Measurements from ENCODE around the gene ZBTB7C. TPM values are rescaled to one million over a fixed set of nuclear protein-coding genes. Genes with fewer than 3 reads are reported as not detected.

ZBTB7C gene
- total RNA-seq, 1 experiment from 2014 or later = 0.33 TPM

DNA sequence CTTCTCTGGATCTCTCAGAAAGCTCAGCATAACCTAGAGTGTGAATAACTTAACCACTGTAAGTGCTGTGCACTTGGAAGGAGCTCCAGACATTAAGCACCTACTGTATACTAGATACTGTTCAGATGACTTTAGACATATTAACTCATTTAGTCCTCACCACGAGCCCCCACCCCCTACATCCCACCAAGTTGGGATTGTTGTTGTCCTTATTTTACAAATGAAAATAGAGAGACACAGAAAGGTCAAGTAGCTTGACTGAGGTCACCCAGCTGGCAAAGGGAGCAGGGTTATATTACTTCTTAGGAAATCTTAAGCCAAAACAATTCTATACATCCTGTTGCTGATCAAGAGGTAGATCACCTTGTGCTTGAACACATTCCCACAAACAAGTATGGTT, 244.5 kb downstream of the ZBTB7C start:
- Histone ChIP-seq H3K4ac (ENCODE audit: low read depth, low read length) (no peak overlapping the region), H3K23me2 (ENCODE audit: insufficient read length, low read depth, low read length, poor library complexity, severe bottlenecking) (peaks cover 9% of the 10 kb centered on the region), H3K4me2 (ENCODE audit: insufficient read depth, insufficient read length, low read length) (no peak overlapping the region), H2AFZ (ENCODE audit: low read length) (no peak overlapping the region), H3K79me1 (ENCODE audit: insufficient read depth, low read depth, low read length, poor library complexity, severe bottlenecking) (no peaks in the 10 kb centered on the region), H3K27ac (ENCODE audit: insufficient read length, low read depth, low read length) (no peak overlapping the region), H3K4me1 (ENCODE audit: insufficient read depth, low read length) (peaks cover 7% of the 10 kb centered on the region; the same call in 1 of the 2 replicates), H2BK20ac (ENCODE audit: low read depth, low read length, poor library complexity, severe bottlenecking) (no peak overlapping the region), H3K18ac (ENCODE audit: insufficient read length, low read depth, low read length) (no peak overlapping the region), H2BK12ac (ENCODE audit: insufficient read length, low read depth, low read length) (no peak overlapping the region), H3K79me2 (ENCODE audit: insufficient read depth, low read length) (no peaks in the 10 kb centered on the region), H3T11ph (ENCODE audit: low read length) (no peak overlapping the region), H3K23ac (ENCODE audit: insufficient read length, low read depth, low read length) (no peak overlapping the region), H2BK15ac (ENCODE audit: low read depth, low read length) (no peak overlapping the region), H3K9ac (ENCODE audit: extremely low read depth, insufficient read length, low read length) (no peak overlapping the region), H3K9me3 (ENCODE audit: control insufficient read depth, low read depth, low read length) (no peaks in the 10 kb centered on the region), H4K91ac (ENCODE audit: insufficient read length, low read depth, low read length) (no peak overlapping the region), H4K8ac (replicated peaks; ENCODE audit: insufficient read length, low read depth, low read length) (no peak overlapping the region), H4K20me1 (ENCODE audit: control insufficient read depth, insufficient read depth, insufficient read length) (no peaks in the 10 kb centered on the region), H2AK5ac (ENCODE audit: insufficient read length, low read length) (no peak overlapping the region), H3K27me3 (ENCODE audit: insufficient read depth, low read length) (peaks cover 10% of the 10 kb centered on the region; the same call in 1 of the 2 replicates), H2BK5ac (ENCODE audit: insufficient read length, low read length) (no peak overlapping the region), H2BK120ac (ENCODE audit: low read depth, low read length, poor library complexity, severe bottlenecking) (no peak overlapping the region), H3K56ac (ENCODE audit: insufficient read length, low read depth, low read length) (no peak overlapping the region), H3K14ac (ENCODE audit: insufficient read depth, low read length) (no peak overlapping the region), H4K5ac (ENCODE audit: insufficient read length, low read depth, low read length) (no peak overlapping the region)
- Mint-ChIP-seq H3K36me3 (ENCODE audit: insufficient read depth in 1 of 3, low read depth in 3 of 3) (no peaks in the 10 kb centered on the region), H3K27me3 (ENCODE audit: low read depth) (peaks cover 40% of the 10 kb centered on the region), H3K27ac (no peak overlapping the region), H3K4me3 (no peak overlapping the region), H3K9me3 (no peaks in the 10 kb centered on the region), H3K4me1 (peaks cover 26 to 33% of the 10 kb centered on the region in 2 experiments)
- no CpG with 5 or more reads among the region's 1 CpG for WGBS (ENCODE audit: extremely low coverage, insufficient read length, low lambda C conversion rate)
- TF ChIP-seq, protein P1, sequence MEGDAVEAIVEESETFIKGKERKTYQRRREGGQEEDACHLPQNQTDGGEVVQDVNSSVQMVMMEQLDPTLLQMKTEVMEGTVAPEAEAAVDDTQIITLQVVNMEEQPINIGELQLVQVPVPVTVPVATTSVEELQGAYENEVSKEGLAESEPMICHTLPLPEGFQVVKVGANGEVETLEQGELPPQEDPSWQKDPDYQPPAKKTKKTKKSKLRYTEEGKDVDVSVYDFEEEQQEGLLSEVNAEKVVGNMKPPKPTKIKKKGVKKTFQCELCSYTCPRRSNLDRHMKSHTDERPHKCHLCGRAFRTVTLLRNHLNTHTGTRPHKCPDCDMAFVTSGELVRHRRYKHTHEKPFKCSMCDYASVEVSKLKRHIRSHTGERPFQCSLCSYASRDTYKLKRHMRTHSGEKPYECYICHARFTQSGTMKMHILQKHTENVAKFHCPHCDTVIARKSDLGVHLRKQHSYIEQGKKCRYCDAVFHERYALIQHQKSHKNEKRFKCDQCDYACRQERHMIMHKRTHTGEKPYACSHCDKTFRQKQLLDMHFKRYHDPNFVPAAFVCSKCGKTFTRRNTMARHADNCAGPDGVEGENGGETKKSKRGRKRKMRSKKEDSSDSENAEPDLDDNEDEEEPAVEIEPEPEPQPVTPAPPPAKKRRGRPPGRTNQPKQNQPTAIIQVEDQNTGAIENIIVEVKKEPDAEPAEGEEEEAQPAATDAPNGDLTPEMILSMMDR (conservative IDR thresholded peaks at IDR 0.05) = no peak
- no peak for DNase-seq

All from H9 (cell line).